Endothelial cell of umbilical vein (primary cell): ENCODE data around the gene TMEFF2. TPM values are rescaled to one million over a fixed set of nuclear protein-coding genes. Genes with fewer than 3 reads are reported as not detected.

Experiments
- BruUV-seq: library from RNA; stranded (reverse); fragments of 400-500 nt; replicated peaks from 2 replicates; lab custom pipeline; 2021; lab: Mats Ljungman, UMichigan
- CTCF ChIA-PET: fragments of 300-600, 350-600 bp; sonication (Branson Sonifier 250); formaldehyde crosslinking; loops from one replicate; lab custom pipeline; 2021; ENCODE audit warnings: antibody characterized with exemption, inconsistent platforms; lab: Charles Lee
- POLR2A ChIA-PET: fragments of 300-600, 350-600 bp; sonication (Branson Sonifier 250); formaldehyde crosslinking; loops from one replicate; lab custom pipeline; 2021; ENCODE audit warnings: antibody characterized with exemption, inconsistent platforms; lab: Charles Lee
- DNase-seq: peaks from one replicate; pipeline ENCODE4 v3.0.0-alpha.2; 2011; ENCODE audit warnings: low read depth, low spot score
- FAIRE-seq: peaks from 2 replicates; lab custom pipeline; 2011; peaks lifted over from hg19 to GRCh38; lab: Jason Lieb, UNC
- H2AFZ ChIP-seq: 2 replicates; pipeline ENCODE4 v1.6.0; 2012; ENCODE audit warnings: low read depth, low read length, control low read depth, inconsistent platforms
- H3K27ac ChIP-seq: 2 replicates; pipeline ENCODE4 v1.5.1; 2011; ENCODE audit warnings: low read depth, mild to moderate bottlenecking, control low read depth, low read length, moderate library complexity; ENCODE audit not compliant: insufficient read depth
- H3K27me3 ChIP-seq, 2 experiments: 2 replicates each; pipeline versions ENCODE4 v1.6.0 to v1.6.1; 2011; ENCODE audit warnings: low read length in 2 of 2, mixed read lengths in 1 of 2; ENCODE audit not compliant: control insufficient read depth in 2 of 2, insufficient read depth in 2 of 2
- H3K36me3 ChIP-seq, 2 experiments: 2 replicates in 1 of 2; 3 replicates in 1 of 2; pipeline ENCODE4 v1.5.1; 2011; ENCODE audit warnings: low read length in 2 of 2, mild to moderate bottlenecking in 1 of 2, moderate library complexity in 1 of 2; ENCODE audit not compliant: control insufficient read depth in 2 of 2, insufficient read depth in 2 of 2; ENCODE audit errors: extremely low read depth in 1 of 2
- H3K4me1 ChIP-seq: 3 replicates; pipeline ENCODE4 v1.5.1; 2011; ENCODE audit warnings: mild to moderate bottlenecking, low read length; ENCODE audit not compliant: control insufficient read depth, insufficient read depth; ENCODE audit errors: extremely low read depth
- H3K4me2 ChIP-seq: 2 replicates; pipeline ENCODE4 v1.6.1; 2011; ENCODE audit warnings: low read length, control low read depth, mixed read lengths; ENCODE audit not compliant: insufficient read depth
- H3K4me3 ChIP-seq, 3 experiments: fragments of 200-600 bp in 1 of 3; sonication (generic), shearing (Covaris generic) in 1 of 3; replicated peaks in 1 of 3; 2 replicates each; pipeline ENCODE4 v1.5.1; 2011 to 2016; ENCODE audit warnings: control low read depth in 3 of 3, low read length in 3 of 3, mild to moderate bottlenecking in 2 of 3, inconsistent platforms in 1 of 3, low read depth in 1 of 3, moderate library complexity in 1 of 3; ENCODE audit not compliant: insufficient read depth in 1 of 3
- H3K79me2 ChIP-seq: 2 replicates; pipeline ENCODE4 v1.6.0; 2012; ENCODE audit warnings: low read length, inconsistent platforms; ENCODE audit not compliant: control insufficient read depth, insufficient read depth
- H3K9ac ChIP-seq: replicated peaks from 2 replicates; pipeline ENCODE3; 2011; ENCODE audit warnings: low read length, control low read depth; ENCODE audit not compliant: insufficient read depth; ENCODE audit errors: extremely low read depth
- H3K9me1 ChIP-seq: replicated peaks from 3 replicates; pipeline ENCODE4 v1.6.0; 2011; ENCODE audit warnings: mild to moderate bottlenecking, low read length; ENCODE audit not compliant: control insufficient read depth, insufficient read depth; ENCODE audit errors: extremely low read depth
- H3K9me3 ChIP-seq: replicated peaks from 2 replicates; pipeline ENCODE4 v1.5.1; 2012; ENCODE audit warnings: low read length, inconsistent platforms; ENCODE audit not compliant: control insufficient read depth, insufficient read depth
- H4K20me1 ChIP-seq: replicated peaks from 2 replicates; pipeline ENCODE3; 2011; ENCODE audit warnings: mild to moderate bottlenecking, low read length; ENCODE audit not compliant: control insufficient read depth, insufficient read depth; ENCODE audit errors: extremely low read depth
- CTCF ChIP-seq, 2 donors: IDR thresholded peaks; 1 replicate in 1 of 2; 2 replicates in 1 of 2; pipeline ENCODE4 v1.5.1; 2011; ENCODE audit warnings: low read length in 2 of 2, mild to moderate bottlenecking in 2 of 2, moderate library complexity in 2 of 2, control low read depth in 1 of 2, inconsistent platforms in 1 of 2, low read depth in 1 of 2; ENCODE audit not compliant: insufficient read depth in 1 of 2; ENCODE audit errors: extremely low read depth in 1 of 2
- EZH2 ChIP-seq: IDR thresholded peaks from 2 replicates; pipeline ENCODE4 v1.6.1; 2012; ENCODE audit warnings: borderline replicate concordance, low read depth, mild to moderate bottlenecking, moderate library complexity, low read length, inconsistent platforms; ENCODE audit not compliant: severe bottlenecking
- FOS ChIP-seq: IDR thresholded peaks from 2 replicates; pipeline ENCODE4 v1.6.1; 2011; ENCODE audit warnings: mild to moderate bottlenecking, low read length, moderate library complexity, borderline replicate concordance; ENCODE audit not compliant: insufficient read depth
- GATA2 ChIP-seq: IDR thresholded peaks from 2 replicates; pipeline ENCODE4 v1.7.0; 2011; ENCODE audit warnings: low read depth, mild to moderate bottlenecking, moderate library complexity, mixed read lengths, low read length; ENCODE audit not compliant: insufficient read length, insufficient read depth
- JUN ChIP-seq: IDR thresholded peaks from 2 replicates; pipeline ENCODE4 v1.6.1; 2011; ENCODE audit warnings: borderline replicate concordance, low read depth; ENCODE audit not compliant: insufficient read length, insufficient read depth
- MYC ChIP-seq: IDR thresholded peaks from one replicate; pipeline ENCODE4 v1.6.1; 2011; ENCODE audit warnings: mild to moderate bottlenecking, low read depth, low read length
- POLR2A ChIP-seq: IDR thresholded peaks from 2 replicates; pipeline ENCODE4 v1.6.1; 2012; ENCODE audit warnings: low read depth, mild to moderate bottlenecking, control low read depth, low read length
- POLR2AphosphoS5 ChIP-seq: IDR thresholded peaks from 2 replicates; pipeline ENCODE4 v1.6.1; 2012; ENCODE audit warnings: low read depth, mild to moderate bottlenecking, control low read depth, low read length, moderate library complexity; ENCODE audit not compliant: insufficient read depth
- dilution Hi-C: fragments of 300-500 bp; cut with MboI; formaldehyde crosslinking; loops from one replicate; pipeline ENCODE4 v1.15.0; 2019; ENCODE audit warnings: low sequenced_read_pairs; ENCODE audit not compliant: extremely low pct_ligation_motif_present
- intact Hi-C: fragments of 100-400 bp; cut with micrococcal nuclease; formaldehyde crosslinking; loops from one replicate; pipeline ENCODE4 v1.10.0; 2022
- polyA plus RNA-seq, 4 experiments: library from polyadenylated mRNA; depleted of rRNA in 3 of 4; stranded (reverse) in 3 of 4; unstranded in 1 of 4; fragments of >200 nt; gene quantifications; 2 replicates each; pipeline versions ENCODE4 v1.2.1 to v1.2.3, GENCODE V29; 2011 to 2012; ENCODE audit warnings: missing spikeins in 1 of 4
- total RNA-seq: library from RNA; stranded (reverse); gene quantifications from 2 replicates; pipeline ENCODE4 v1.2.3, GENCODE V29; 2021
- TF ChIP-seq, protein P1 (sequence below): IDR thresholded peaks from 2 replicates; pipeline ENCODE4 v1.6.1; 2011; ENCODE audit not compliant: insufficient read depth, insufficient read length

Gene TMEFF2
- total and polyA plus RNA-seq, 2 donors (not counting 3 experiments of a cell fraction or from before 2014, with no cell fraction given), result 0.18 to 0.20 TPM

DNA sequence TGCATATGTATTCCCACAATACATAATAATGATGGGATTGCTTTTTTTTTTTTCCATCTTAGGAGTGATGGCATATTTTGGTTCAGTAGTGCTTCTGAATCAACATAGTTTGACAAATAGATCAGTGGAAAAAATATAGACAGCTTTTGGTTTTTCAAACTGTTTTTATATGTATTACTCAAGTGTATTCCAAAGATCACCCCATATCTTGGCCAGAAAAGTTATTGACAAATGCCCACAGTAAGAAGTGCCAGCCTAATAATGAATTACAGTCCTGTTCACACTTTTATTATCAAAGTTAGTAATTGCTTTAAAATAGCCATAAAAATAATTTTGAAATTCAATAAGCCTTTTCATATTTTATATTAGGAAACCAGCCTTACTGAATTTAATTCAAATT is 95.0 kb downstream of the TMEFF2 start:
- Histone ChIP-seq H2AFZ (no peak overlapping the region), H3K27ac (no peak overlapping the region), H3K79me2 (no peaks in the 10 kb centered on the region), H3K4me2 (no peak overlapping the region), H3K9me1 (no peaks in the 10 kb centered on the region), H4K20me1 (no peaks in the 10 kb centered on the region), H3K9me3 (no peaks in the 10 kb centered on the region), H3K4me1 (no peaks in the 10 kb centered on the region), H3K4me3 (no peak overlapping the region), H3K27me3 (no peaks in the 10 kb centered on the region), H3K36me3 (no peaks in the 10 kb centered on the region), H3K9ac (no peak overlapping the region)
- intact Hi-C loops, result no loop called here
- TF ChIP-seq, protein P1, sequence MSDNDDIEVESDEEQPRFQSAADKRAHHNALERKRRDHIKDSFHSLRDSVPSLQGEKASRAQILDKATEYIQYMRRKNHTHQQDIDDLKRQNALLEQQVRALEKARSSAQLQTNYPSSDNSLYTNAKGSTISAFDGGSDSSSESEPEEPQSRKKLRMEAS, result no peak
- CTCF ChIA-PET, result interaction anchor here (1.3 kb wide), 1 partner anchor 63 kb away, joined by 3 read pairs; no protein-coding TSS in a partner anchor
- no peak for DNase-seq
- dilution Hi-C loops, result no loop called here
- POLR2A ChIA-PET, result no interaction called here
- BruUV-seq, result no TSS peak
- FAIRE-seq, result no peak

DNA sequence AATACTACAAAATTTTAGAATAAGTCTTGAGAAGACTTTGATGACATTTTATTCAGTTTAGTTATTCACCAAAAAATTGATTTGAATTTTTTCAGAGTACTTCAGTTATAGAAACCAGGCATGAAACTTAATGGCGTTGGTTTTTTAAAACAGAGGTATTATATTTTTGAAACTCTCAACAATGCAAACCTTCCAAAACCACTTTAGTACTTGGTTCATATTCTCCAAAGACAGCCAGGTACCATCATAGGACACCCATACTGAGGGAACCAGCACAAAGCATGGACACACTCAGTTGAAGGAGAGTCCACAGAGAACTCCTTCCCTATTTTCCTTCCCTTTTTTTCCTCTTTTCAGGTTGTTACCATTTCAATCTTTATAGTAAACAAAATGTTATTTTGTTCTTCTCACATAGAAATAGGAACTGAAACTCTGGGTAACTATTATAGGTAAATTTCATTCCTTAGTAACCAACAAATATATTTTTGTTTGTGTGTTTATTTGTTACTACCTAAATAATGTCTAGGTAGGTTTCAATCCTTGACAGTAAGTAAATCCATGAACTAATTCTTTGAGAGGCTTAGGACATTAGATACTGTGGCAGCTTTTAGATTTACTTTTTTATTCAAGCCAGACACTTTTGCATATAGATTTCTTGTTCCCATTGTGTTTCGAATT is 95.8 kb downstream of the TMEFF2 start:
- intact Hi-C loops (no loop called here), dilution Hi-C loops (no loop called here)
- Histone ChIP-seq H3K4me1 (no peaks in the 10 kb centered on the region), H2AFZ (no peak overlapping the region), H3K36me3 (no peaks in the 10 kb centered on the region), H3K4me3 (no peak overlapping the region), H3K9ac (no peak overlapping the region), H3K27me3 (no peaks in the 10 kb centered on the region), H4K20me1 (no peaks in the 10 kb centered on the region), H3K9me3 (no peaks in the 10 kb centered on the region), H3K79me2 (no peaks in the 10 kb centered on the region), H3K27ac (no peak overlapping the region), H3K4me2 (no peak overlapping the region), H3K9me1 (no peaks in the 10 kb centered on the region)
- no TSS peak for BruUV-seq
- POLR2A ChIA-PET, result no interaction called here
- no peak for FAIRE-seq
- no peak for TF ChIP-seq POLR2A
- TF ChIP-seq MYC, result no peak
- no peak for TF ChIP-seq CTCF (IDR thresholded peaks at IDR 0.05; ENCODE audit: extremely low read depth in 1 of 2, insufficient read depth in 1 of 2, low read depth in 1 of 2, low read length in 2 of 2)
- no peak for TF ChIP-seq FOS
- no peak for TF ChIP-seq JUN
- TF ChIP-seq POLR2AphosphoS5, result no peak
- TF ChIP-seq, protein P1, result no peak
- no peak for TF ChIP-seq GATA2
- TF ChIP-seq EZH2, result no peak
- no peak for DNase-seq
- CTCF ChIA-PET, result interaction anchor here (1.0 kb wide), 1 partner anchor 286 kb away, joined by 3 read pairs; no protein-coding TSS in a partner anchor
